GM23338 (cell line): ENCODE measurements around the gene TELO2. TPM values are rescaled to one million over a fixed set of nuclear protein-coding genes. Genes with fewer than 3 reads are reported as not detected.

Experiments used
- ATAC-seq: fragments of 200-7000 bp; cut with Tn5 transposase; 3 replicates; pipeline ENCODE4 v1.9.1; 2020
- DNase-seq: peaks from one replicate; pipeline ENCODE4 v3.0.0-alpha.2; 2015; ENCODE audit warnings: low spot score
- H2AFZ ChIP-seq: fragments of 200-600 bp; sonication (generic); 2 replicates; pipeline ENCODE4 v1.8.0; 2016; ENCODE audit warnings: antibody characterized with exemption, mild to moderate bottlenecking, moderate library complexity
- H3F3A ChIP-seq: fragments of 200-600 bp; sonication (generic); replicated peaks from 2 replicates; pipeline ENCODE4 v1.8.0; 2017; ENCODE audit warnings: antibody characterized with exemption, mixed run types, low read depth
- H3K27ac ChIP-seq: fragments of 200-600 bp; sonication (generic); 2 replicates; pipeline ENCODE4 v1.6.1; 2016; ENCODE audit warnings: low read depth
- H3K27me3 ChIP-seq: fragments of 200-600 bp; sonication (generic); 2 replicates; pipeline ENCODE4 v1.8.0; 2016; ENCODE audit warnings: mild to moderate bottlenecking, mixed run types, moderate library complexity; ENCODE audit not compliant: insufficient read depth
- H3K36me3 ChIP-seq: fragments of 200-600 bp; sonication (generic); 2 replicates; pipeline ENCODE4 v1.8.0; 2016; ENCODE audit warnings: mild to moderate bottlenecking; ENCODE audit not compliant: insufficient read depth
- H3K4me1 ChIP-seq: fragments of 200-600 bp; sonication (generic); 2 replicates; pipeline ENCODE4 v1.8.0; 2016; ENCODE audit warnings: mild to moderate bottlenecking, moderate library complexity; ENCODE audit not compliant: insufficient read depth
- H3K4me2 ChIP-seq: fragments of 200-600 bp; sonication (generic); 2 replicates; pipeline ENCODE4 v1.7.1; 2017; ENCODE audit warnings: mixed run types
- H3K4me3 ChIP-seq: fragments of 200-600 bp; sonication (generic); 2 replicates; pipeline ENCODE4 v1.6.1; 2016; ENCODE audit warnings: mixed run types
- H3K79me2 ChIP-seq: fragments of 200-600 bp; sonication (generic); replicated peaks from 2 replicates; pipeline ENCODE4 v1.8.0; 2017; ENCODE audit warnings: mild to moderate bottlenecking; ENCODE audit not compliant: insufficient read depth
- H3K9me2 ChIP-seq: fragments of 200-600 bp; sonication (generic); 2 replicates; pipeline ENCODE4 v1.8.0; 2017; ENCODE audit not compliant: insufficient read depth
- H4K20me1 ChIP-seq: fragments of 200-600 bp; sonication (generic); replicated peaks from 2 replicates; pipeline ENCODE4 v1.8.0; 2017; ENCODE audit warnings: mild to moderate bottlenecking; ENCODE audit not compliant: insufficient read depth
- H3K27ac Mint-ChIP-seq: 2 replicates; pipeline ENCODE4 v1.8.0; 2020; ENCODE audit warnings: inconsistent platforms, mild to moderate bottlenecking, moderate library complexity, mixed read lengths
- H3K27me3 Mint-ChIP-seq: 3 replicates; pipeline ENCODE4 v1.8.0; 2022; ENCODE audit warnings: low read depth, mild to moderate bottlenecking, moderate library complexity, mixed read lengths, inconsistent platforms; ENCODE audit not compliant: insufficient read depth, poor library complexity
- H3K36me3 Mint-ChIP-seq: 3 replicates; pipeline ENCODE4 v1.8.0; 2021; ENCODE audit warnings: low read depth, mild to moderate bottlenecking, inconsistent platforms, moderate library complexity, mixed read lengths
- H3K4me1 Mint-ChIP-seq: 3 replicates; pipeline ENCODE4 v1.8.0; 2020; ENCODE audit warnings: mild to moderate bottlenecking, inconsistent platforms, mixed read lengths
- H3K4me3 Mint-ChIP-seq: 3 replicates; pipeline ENCODE4 v1.8.0; 2021; ENCODE audit warnings: moderate library complexity, mild to moderate bottlenecking, inconsistent platforms, mixed read lengths
- H3K9me3 Mint-ChIP-seq: 3 replicates; pipeline ENCODE4 v1.8.0; 2020; ENCODE audit warnings: moderate library complexity, mild to moderate bottlenecking, inconsistent platforms, mixed read lengths
- JUNB ChIP-seq: IDR thresholded peaks from one replicate; pipeline ENCODE4 v1.6.1; 2016; ENCODE audit warnings: antibody characterized with exemption; ENCODE audit not compliant: unreplicated experiment
- POLR2AphosphoS5 ChIP-seq: IDR thresholded peaks from 2 replicates; pipeline ENCODE4 v1.6.1; 2016; ENCODE audit warnings: antibody characterized with exemption, low read depth
- STAT1 ChIP-seq: IDR thresholded peaks from one replicate; pipeline ENCODE4 v1.6.1; 2016; ENCODE audit warnings: antibody characterized with exemption; ENCODE audit not compliant: unreplicated experiment
- ZNF331 ChIP-seq: fragments of 250-450 bp; sonication (Bioruptor Pico); IDR thresholded peaks from 2 replicates; pipeline ENCODE4 v1.5.0; 2020; ENCODE audit warnings: low read depth, mild to moderate bottlenecking, moderate library complexity
- polyA plus RNA-seq: library from polyadenylated mRNA; unstranded; fragments of >200 nt; fragmentation: Nextera tagmentation; extraction: Ambion mirVana; gene quantifications from 2 replicates; pipeline ENCODE4 v1.2.1, GENCODE V29; 2016
- total RNA-seq: library from RNA; depleted of rRNA; stranded (reverse); fragments of >200 nt; shearing (Covaris generic); gene quantifications from 2 replicates; pipeline ENCODE4 v1.2.3, GENCODE V29; 2014
- TF ChIP-seq, protein P1 (sequence below): fragments of 250-450 bp; sonication (Bioruptor Pico); IDR thresholded peaks from 2 replicates; pipeline ENCODE4 v1.5.0; 2020; ENCODE audit warnings: mild to moderate bottlenecking, moderate library complexity

TELO2 gene
- total and polyA plus RNA-seq, 2 experiments from 2014 or later, result 45.4 to 76.0 TPM

- peaks cover 2% of the 10 kb centered on the region; the same call in 1 of the 3 replicates for H3K4me1 Mint-ChIP-seq
- H3K4me3 ChIP-seq, result no peak overlapping the region
- no peak overlapping the region for H3K4me3 Mint-ChIP-seq
- no peaks in the 10 kb centered on the region for H3K27me3 ChIP-seq
- TF ChIP-seq JUNB (no peak), POLR2AphosphoS5 (no peak)
- TF ChIP-seq, protein P1, sequence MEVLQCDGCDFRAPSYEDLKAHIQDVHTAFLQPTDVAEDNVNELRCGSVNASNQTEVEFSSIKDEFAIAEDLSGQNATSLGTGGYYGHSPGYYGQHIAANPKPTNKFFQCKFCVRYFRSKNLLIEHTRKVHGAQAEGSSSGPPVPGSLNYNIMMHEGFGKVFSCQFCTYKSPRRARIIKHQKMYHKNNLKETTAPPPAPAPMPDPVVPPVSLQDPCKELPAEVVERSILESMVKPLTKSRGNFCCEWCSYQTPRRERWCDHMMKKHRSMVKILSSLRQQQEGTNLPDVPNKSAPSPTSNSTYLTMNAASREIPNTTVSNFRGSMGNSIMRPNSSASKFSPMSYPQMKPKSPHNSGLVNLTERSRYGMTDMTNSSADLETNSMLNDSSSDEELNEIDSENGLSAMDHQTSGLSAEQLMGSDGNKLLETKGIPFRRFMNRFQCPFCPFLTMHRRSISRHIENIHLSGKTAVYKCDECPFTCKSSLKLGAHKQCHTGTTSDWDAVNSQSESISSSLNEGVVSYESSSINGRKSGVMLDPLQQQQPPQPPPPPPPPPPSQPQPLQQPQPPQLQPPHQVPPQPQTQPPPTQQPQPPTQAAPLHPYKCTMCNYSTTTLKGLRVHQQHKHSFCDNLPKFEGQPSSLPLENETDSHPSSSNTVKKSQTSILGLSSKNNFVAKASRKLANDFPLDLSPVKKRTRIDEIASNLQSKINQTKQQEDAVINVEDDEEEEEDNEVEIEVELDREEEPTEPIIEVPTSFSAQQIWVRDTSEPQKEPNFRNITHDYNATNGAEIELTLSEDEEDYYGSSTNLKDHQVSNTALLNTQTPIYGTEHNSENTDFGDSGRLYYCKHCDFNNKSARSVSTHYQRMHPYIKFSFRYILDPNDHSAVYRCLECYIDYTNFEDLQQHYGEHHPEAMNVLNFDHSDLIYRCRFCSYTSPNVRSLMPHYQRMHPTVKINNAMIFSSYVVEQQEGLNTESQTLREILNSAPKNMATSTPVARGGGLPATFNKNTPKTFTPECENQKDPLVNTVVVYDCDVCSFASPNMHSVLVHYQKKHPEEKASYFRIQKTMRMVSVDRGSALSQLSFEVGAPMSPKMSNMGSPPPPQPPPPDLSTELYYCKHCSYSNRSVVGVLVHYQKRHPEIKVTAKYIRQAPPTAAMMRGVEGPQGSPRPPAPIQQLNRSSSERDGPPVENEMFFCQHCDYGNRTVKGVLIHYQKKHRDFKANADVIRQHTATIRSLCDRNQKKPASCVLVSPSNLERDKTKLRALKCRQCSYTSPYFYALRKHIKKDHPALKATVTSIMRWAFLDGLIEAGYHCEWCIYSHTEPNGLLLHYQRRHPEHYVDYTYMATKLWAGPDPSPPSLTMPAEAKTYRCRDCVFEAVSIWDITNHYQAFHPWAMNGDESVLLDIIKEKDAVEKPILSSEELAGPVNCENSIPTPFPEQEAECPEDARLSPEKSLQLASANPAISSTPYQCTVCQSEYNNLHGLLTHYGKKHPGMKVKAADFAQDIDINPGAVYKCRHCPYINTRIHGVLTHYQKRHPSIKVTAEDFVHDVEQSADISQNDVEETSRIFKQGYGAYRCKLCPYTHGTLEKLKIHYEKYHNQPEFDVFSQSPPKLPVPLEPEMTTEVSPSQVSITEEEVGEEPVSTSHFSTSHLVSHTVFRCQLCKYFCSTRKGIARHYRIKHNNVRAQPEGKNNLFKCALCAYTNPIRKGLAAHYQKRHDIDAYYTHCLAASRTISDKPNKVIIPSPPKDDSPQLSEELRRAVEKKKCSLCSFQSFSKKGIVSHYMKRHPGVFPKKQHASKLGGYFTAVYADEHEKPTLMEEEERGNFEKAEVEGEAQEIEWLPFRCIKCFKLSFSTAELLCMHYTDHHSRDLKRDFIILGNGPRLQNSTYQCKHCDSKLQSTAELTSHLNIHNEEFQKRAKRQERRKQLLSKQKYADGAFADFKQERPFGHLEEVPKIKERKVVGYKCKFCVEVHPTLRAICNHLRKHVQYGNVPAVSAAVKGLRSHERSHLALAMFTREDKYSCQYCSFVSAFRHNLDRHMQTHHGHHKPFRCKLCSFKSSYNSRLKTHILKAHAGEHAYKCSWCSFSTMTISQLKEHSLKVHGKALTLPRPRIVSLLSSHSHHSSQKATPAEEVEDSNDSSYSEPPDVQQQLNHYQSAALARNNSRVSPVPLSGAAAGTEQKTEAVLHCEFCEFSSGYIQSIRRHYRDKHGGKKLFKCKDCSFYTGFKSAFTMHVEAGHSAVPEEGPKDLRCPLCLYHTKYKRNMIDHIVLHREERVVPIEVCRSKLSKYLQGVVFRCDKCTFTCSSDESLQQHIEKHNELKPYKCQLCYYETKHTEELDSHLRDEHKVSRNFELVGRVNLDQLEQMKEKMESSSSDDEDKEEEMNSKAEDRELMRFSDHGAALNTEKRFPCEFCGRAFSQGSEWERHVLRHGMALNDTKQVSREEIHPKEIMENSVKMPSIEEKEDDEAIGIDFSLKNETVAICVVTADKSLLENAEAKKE (CRISPR knock-in tag), result no peak
- no peaks in the 10 kb centered on the region for H3K4me1 ChIP-seq
- no peak overlapping the region for H3K27ac ChIP-seq
- peaks cover 6% of the 10 kb centered on the region for H3K27me3 Mint-ChIP-seq
- H3K4me2 ChIP-seq, result no peak overlapping the region
- no peak overlapping the region for H3K27ac Mint-ChIP-seq
- H3K79me2 ChIP-seq, result no peaks in the 10 kb centered on the region
- H3K9me2 ChIP-seq, result no peaks in the 10 kb centered on the region
- ATAC-seq, result no peak
- H3F3A ChIP-seq, result no peaks in the 10 kb centered on the region
- no peaks in the 10 kb centered on the region for H3K36me3 ChIP-seq
- no peaks in the 10 kb centered on the region for H4K20me1 ChIP-seq
- H2AFZ ChIP-seq, result no peak overlapping the region
- DNase-seq, result no peak
- no peaks in the 10 kb centered on the region; the same call in 2 of the 3 replicates for H3K36me3 Mint-ChIP-seq
- no peaks in the 10 kb centered on the region for H3K9me3 Mint-ChIP-seq
Observed at GRCh38 chr16:1530883-1531637, 37.9 kb downstream of the TELO2 start.

DNA sequence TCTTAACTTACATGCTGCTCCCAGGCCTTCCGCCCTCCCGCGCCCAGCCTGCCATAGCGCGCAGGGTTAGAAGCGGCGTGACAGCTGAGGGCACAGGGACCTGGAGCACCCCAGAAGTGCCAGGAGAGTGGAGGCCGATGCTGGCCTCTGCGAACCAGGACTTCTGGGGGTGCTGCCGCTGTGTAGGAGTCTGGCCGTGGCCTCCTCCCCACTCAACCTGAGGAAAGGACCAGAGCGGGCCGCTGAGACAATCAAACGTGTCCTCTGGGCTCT, 38.4 kb downstream of the TELO2 start:
- no peaks in the 10 kb centered on the region for H3K36me3 ChIP-seq
- DNase-seq, result no peak
- H3K79me2 ChIP-seq, result no peaks in the 10 kb centered on the region
- H3K27ac Mint-ChIP-seq, result no peak overlapping the region
- H3K4me1 ChIP-seq, result no peaks in the 10 kb centered on the region
- no peak for ATAC-seq
- H4K20me1 ChIP-seq, result no peaks in the 10 kb centered on the region
- H2AFZ ChIP-seq, result no peak overlapping the region
- H3K27me3 ChIP-seq, result no peaks in the 10 kb centered on the region
- H3F3A ChIP-seq, result no peaks in the 10 kb centered on the region
- H3K27me3 Mint-ChIP-seq, result peaks cover 6% of the 10 kb centered on the region
- no peak overlapping the region for H3K4me2 ChIP-seq
- H3K27ac ChIP-seq, result no peak overlapping the region
- no peak overlapping the region for H3K4me3 Mint-ChIP-seq
- H3K4me1 Mint-ChIP-seq, result peaks cover 2% of the 10 kb centered on the region; the same call in 1 of the 3 replicates
- H3K9me3 Mint-ChIP-seq, result no peaks in the 10 kb centered on the region
- no peak overlapping the region for H3K4me3 ChIP-seq
- no peaks in the 10 kb centered on the region; the same call in 2 of the 3 replicates for H3K36me3 Mint-ChIP-seq
- H3K9me2 ChIP-seq, result no peaks in the 10 kb centered on the region
- TF ChIP-seq STAT1 (no peak), ZNF331 (CRISPR knock-in tag) (no peak), JUNB (no peak), POLR2AphosphoS5 (no peak)
- TF ChIP-seq, protein P1 (CRISPR knock-in tag), result no peak
